Upper lobe of left lung (tissue), 6 donors: Measurements from ENCODE around the gene PLIN3. TPM values are rescaled to one million over a fixed set of nuclear protein-coding genes. Genes with fewer than 3 reads are reported as not detected.
A peak's percentile ranks its signal among the peaks of the same experiment; 100 is the strongest.
"Not testable (repeated sequence)": the region's sequence is repeated elsewhere in the genome, so short reads cannot be mapped to it uniquely, and the experiment has no call there.

Experiments used
- ATAC-seq, 2 donors: fragments of 200-7000 bp; cut with Tn5 transposase; one replicate each; pipeline ENCODE4 v1.9.1; 2022; ENCODE audit warnings: mild to moderate bottlenecking in 2 of 2, moderate library complexity in 2 of 2; ENCODE audit not compliant: low FRiP score in 2 of 2
- DNase-seq, 2 donors: peaks; one replicate each; pipeline ENCODE4 v3.0.0-alpha.2; 2019 to 2020
- H3K27ac ChIP-seq, 4 donors: fragments of 200-600 bp; sonication (generic); one replicate each; pipeline ENCODE4 v1.5.1; 2016 to 2019
- H3K27me3 ChIP-seq, 4 donors: fragments of 200-600 bp; sonication (generic); one replicate each; pipeline ENCODE4 v1.5.1; 2017 to 2019
- H3K36me3 ChIP-seq, 4 donors: fragments of 200-600 bp; sonication (generic); one replicate each; pipeline ENCODE4 v1.5.1; 2016 to 2019
- H3K4me1 ChIP-seq, 4 donors: fragments of 200-600 bp; sonication (generic); one replicate each; pipeline ENCODE4 v1.5.1; 2018 to 2019
- H3K4me3 ChIP-seq, 4 donors: fragments of 200-600 bp; sonication (generic); one replicate each; pipeline ENCODE4 v1.5.1; 2017 to 2019; ENCODE audit warnings: mild to moderate bottlenecking in 2 of 4, moderate library complexity in 1 of 4
- H3K9me3 ChIP-seq, 4 donors: fragments of 200-600 bp; sonication (generic); one replicate each; pipeline ENCODE4 v1.5.1; 2018 to 2019
- EP300 ChIP-seq, 4 donors: sonication (generic); formaldehyde crosslinking; IDR thresholded peaks; one replicate each; pipeline ENCODE4 v1.5.1; 2017; ENCODE audit warnings: antibody characterized with exemption in 4 of 4, control low read depth in 2 of 4
- POLR2A ChIP-seq, 4 donors: fragments of 450-650 bp; IDR thresholded peaks; one replicate each; pipeline ENCODE4 v1.5.1; 2016 to 2017; ENCODE audit warnings: antibody characterized with exemption in 4 of 4, mild to moderate bottlenecking in 2 of 4
- POLR2AphosphoS5 ChIP-seq, 2 donors: sonication (generic); formaldehyde crosslinking; IDR thresholded peaks; one replicate each; pipeline ENCODE4 v1.5.1; 2017; ENCODE audit warnings: antibody characterized with exemption in 2 of 2
- WGBS, 2 donors: methylation state at CpG; one replicate each; pipeline ENCODE4 v1.1.5; 2017 to 2018; 5-methylcytosine and 5-hydroxymethylcytosine counted together
- total RNA-seq, 6 donors: library from RNA; depleted of rRNA in 4 of 6; stranded (reverse); fragments of >200 nt in 4 of 6; gene quantifications; one replicate each; pipeline versions ENCODE4 v1.1.0 to v1.2.1, GENCODE V29; 2016 to 2021
- TF ChIP-seq, protein P1 (sequence below), 6 experiments: fragments of 450-650 bp in 4 of 6; fragments of 200-600 bp in 2 of 6; sonication (generic) in 2 of 6; IDR thresholded peaks; one replicate each; pipeline ENCODE4 v1.5.1; 2016 to 2019; ENCODE audit warnings: antibody characterized with exemption in 6 of 6
- donor health status: DM: no; HTN: no; CAD: no; lungs with moderate emphysema.
- donor health status: DM: no; HTN: yes; CAD: no; lungs with severe emphysema.

PLIN3 gene
- total RNA-seq, 6 donors from 2014 or later, result 29.3 to 55.1 (median 38.4) TPM

- no peaks in the 10 kb centered on the region for H3K4me1 ChIP-seq
- 93 to 95% methylated on average over 14 of the region's 14 CpGs for WGBS, 2 donors
- no peak for TF ChIP-seq POLR2A (IDR thresholded peaks at IDR 0.05)
- TF ChIP-seq EP300 (IDR thresholded peaks at IDR 0.05), result no peak
- no peak for TF ChIP-seq POLR2AphosphoS5 (IDR thresholded peaks at IDR 0.05)
- TF ChIP-seq, protein P1, sequence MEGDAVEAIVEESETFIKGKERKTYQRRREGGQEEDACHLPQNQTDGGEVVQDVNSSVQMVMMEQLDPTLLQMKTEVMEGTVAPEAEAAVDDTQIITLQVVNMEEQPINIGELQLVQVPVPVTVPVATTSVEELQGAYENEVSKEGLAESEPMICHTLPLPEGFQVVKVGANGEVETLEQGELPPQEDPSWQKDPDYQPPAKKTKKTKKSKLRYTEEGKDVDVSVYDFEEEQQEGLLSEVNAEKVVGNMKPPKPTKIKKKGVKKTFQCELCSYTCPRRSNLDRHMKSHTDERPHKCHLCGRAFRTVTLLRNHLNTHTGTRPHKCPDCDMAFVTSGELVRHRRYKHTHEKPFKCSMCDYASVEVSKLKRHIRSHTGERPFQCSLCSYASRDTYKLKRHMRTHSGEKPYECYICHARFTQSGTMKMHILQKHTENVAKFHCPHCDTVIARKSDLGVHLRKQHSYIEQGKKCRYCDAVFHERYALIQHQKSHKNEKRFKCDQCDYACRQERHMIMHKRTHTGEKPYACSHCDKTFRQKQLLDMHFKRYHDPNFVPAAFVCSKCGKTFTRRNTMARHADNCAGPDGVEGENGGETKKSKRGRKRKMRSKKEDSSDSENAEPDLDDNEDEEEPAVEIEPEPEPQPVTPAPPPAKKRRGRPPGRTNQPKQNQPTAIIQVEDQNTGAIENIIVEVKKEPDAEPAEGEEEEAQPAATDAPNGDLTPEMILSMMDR (IDR thresholded peaks at IDR 0.05), result no peak
- H3K4me3 ChIP-seq, result no peak overlapping the region
- H3K27ac ChIP-seq, result no peak overlapping the region
- H3K9me3 ChIP-seq, result no peaks in the 10 kb centered on the region
- H3K36me3 ChIP-seq, result no peaks in the 10 kb centered on the region
- DNase-seq, result no peak
- no peaks in the 10 kb centered on the region for H3K27me3 ChIP-seq
- peak in 1 of 2 donors; percentile 40 for ATAC-seq
Measured at GRCh38 chr19:4889034-4889815, 21.8 kb upstream of the PLIN3 start.

DNA sequence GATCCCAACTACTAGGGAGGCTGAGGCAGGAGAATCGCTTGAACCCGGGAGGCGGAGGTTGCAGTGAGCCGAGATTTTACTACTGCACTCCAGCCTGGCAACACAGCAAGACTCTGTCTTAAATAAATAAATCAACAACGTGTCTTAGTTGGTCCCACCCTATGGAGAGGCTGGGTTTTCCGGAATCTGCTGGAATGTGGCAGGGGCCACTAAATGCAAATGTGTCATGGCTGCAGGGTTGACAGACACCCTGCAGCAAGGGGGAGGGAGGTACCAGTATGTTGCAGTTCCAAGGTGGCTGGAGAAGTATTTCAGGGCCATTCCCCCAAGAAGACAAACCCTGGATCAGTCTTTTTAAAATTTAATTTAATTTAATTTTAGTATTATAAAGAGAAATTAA, 20.3 kb upstream of the PLIN3 start:
- H3K4me1 ChIP-seq, H3K9me3 ChIP-seq, H3K36me3 ChIP-seq, H3K4me3 ChIP-seq, ATAC-seq, H3K27me3 ChIP-seq, H3K27ac ChIP-seq, DNase-seq: not testable (repeated sequence)
- WGBS, 2 donors, result 79% methylated on average over 4 of the region's 6 CpGs; no CpG with 5 or more reads in 1 of the 2 donors

GRCh38 chr19:4884993-4885392, 17.5 kb upstream of the PLIN3 start:
- H3K4me3 ChIP-seq, H3K36me3 ChIP-seq, H3K9me3 ChIP-seq, H3K27ac ChIP-seq, DNase-seq, ATAC-seq, H3K4me1 ChIP-seq, H3K27me3 ChIP-seq: not testable (repeated sequence)
- WGBS, 2 donors, result 74 to 78% methylated on average over 3 to 4 of the region's 6 CpGs

DNA sequence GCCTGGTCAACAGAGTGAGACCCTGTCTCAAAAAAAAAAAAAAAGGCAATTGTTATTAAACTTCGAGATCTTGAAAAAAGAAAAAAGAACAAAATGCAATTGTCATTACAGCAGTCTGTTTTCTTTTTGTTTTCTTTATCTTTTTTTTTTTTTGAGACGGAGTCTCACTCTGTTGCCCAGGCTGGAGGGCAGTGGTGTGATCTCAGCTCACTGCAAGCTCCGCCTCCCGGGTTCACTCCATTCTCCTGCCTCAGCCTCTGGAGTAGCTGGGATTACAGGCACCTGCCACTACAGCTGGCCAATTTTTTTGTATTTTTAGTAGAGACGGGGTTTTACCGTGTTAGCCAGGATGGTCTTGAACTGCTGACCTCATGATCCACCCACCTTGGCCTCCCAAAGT, 15.4 kb upstream of the PLIN3 start:
- not testable (repeated sequence) for H3K36me3 ChIP-seq, H3K9me3 ChIP-seq, H3K4me1 ChIP-seq, DNase-seq, ATAC-seq, H3K27ac ChIP-seq, H3K4me3 ChIP-seq, H3K27me3 ChIP-seq
- 78 to 85% methylated on average over 6 of the region's 6 CpGs for WGBS, 2 donors

GRCh38 chr19:4879041-4879440, 11.6 kb upstream of the PLIN3 start:
- ATAC-seq, result no peak
- 89 to 93% methylated on average over 11 of the region's 11 CpGs for WGBS, 2 donors
- Histone ChIP-seq H3K4me3 (no peak overlapping the region), H3K4me1 (no peaks in the 10 kb centered on the region), H3K27ac (no peak overlapping the region), H3K27me3 (no peaks in the 10 kb centered on the region), H3K9me3 (no peaks in the 10 kb centered on the region), H3K36me3 (no peaks in the 10 kb centered on the region)
- no peak for DNase-seq
- TF ChIP-seq, protein P1 (IDR thresholded peaks at IDR 0.05), result no peak
- TF ChIP-seq POLR2A (IDR thresholded peaks at IDR 0.05) (no peak), POLR2AphosphoS5 (IDR thresholded peaks at IDR 0.05) (no peak), EP300 (IDR thresholded peaks at IDR 0.05) (no peak)

- 31 to 38% methylated on average over 4 to 23 of the region's 23 CpGs for WGBS, 2 donors
- H3K36me3 ChIP-seq, result no peaks in the 10 kb centered on the region
- ATAC-seq (no peak), DNase-seq (peak in 1 of 2 donors; percentile 63)
- TF ChIP-seq, protein P1 (IDR thresholded peaks at IDR 0.05), result no peak
- TF ChIP-seq POLR2AphosphoS5 (IDR thresholded peaks at IDR 0.05) (no peak), POLR2A (IDR thresholded peaks at IDR 0.05) (no peak), EP300 (IDR thresholded peaks at IDR 0.05) (no peak)
- H3K27me3 ChIP-seq, result no peaks in the 10 kb centered on the region
- H3K27ac ChIP-seq, result no peak overlapping the region
- H3K4me3 ChIP-seq, result no peak overlapping the region
- no peaks in the 10 kb centered on the region for H3K4me1 ChIP-seq
- H3K9me3 ChIP-seq, result no peaks in the 10 kb centered on the region
Measured at GRCh38 chr19:4878491-4878968, 11.1 kb upstream of the PLIN3 start.
